Brain pericyte (primary cell): Measurements from ENCODE around the gene MXD4.
"Not testable (repeated sequence)": the region's sequence is repeated elsewhere in the genome, so short reads cannot be mapped to it uniquely, and the experiment has no call there.

Experiments used
- DNase-seq: peaks from one replicate; pipeline ENCODE4 v3.0.0-alpha.2; 2012; ENCODE audit warnings: low read depth, low spot score

MXD4 gene

GRCh38 chr4:2250357-2251072 is 11.4 kb downstream of the MXD4 start:
- no peak for DNase-seq

GRCh38 chr4:2249526-2250356 is 12.2 kb downstream of the MXD4 start:
- DNase-seq = no peak

GRCh38 chr4:2248821-2249261 is 13.1 kb downstream of the MXD4 start:
- no peak for DNase-seq

GRCh38 chr4:2248044-2248780 is 13.7 kb downstream of the MXD4 start:
- no peak for DNase-seq

- no peak for DNase-seq
These were observed 14.5 kb downstream of the MXD4 start for GRCh38 chr4:2247128-2248043.

GRCh38 chr4:2246384-2247127 is 15.4 kb downstream of the MXD4 start:
- no peak for DNase-seq

- DNase-seq = no peak
These were observed 16.1 kb downstream of the MXD4 start for GRCh38 chr4:2245787-2246275.

- no peak for DNase-seq
These were observed 16.7 kb downstream of the MXD4 start for GRCh38 chr4:2245057-2245786.

- DNase-seq = no peak
These were observed 18.1 kb downstream of the MXD4 start for GRCh38 chr4:2243681-2244380.

GRCh38 chr4:2241410-2242353 is 20.2 kb downstream of the MXD4 start, which contains the start of the genes HAUS3 and POLN:
Gene HAUS3 (minus strand): TSS chr4:2242121. CDS start chr4:2240946, 1,175 bp downstream.
Gene POLN (minus strand): TSS chr4:2242121. CDS start chr4:2229231, 12,890 bp downstream.
- DNase-seq = peak; percentile 94

- DNase-seq = no peak
These were observed 20.9 kb downstream of the MXD4 start for GRCh38 chr4:2241003-2241402.

- DNase-seq = no peak
These were observed 24.8 kb downstream of the MXD4 start for GRCh38 chr4:2236944-2237666.

GRCh38 chr4:2231082-2231481 is 30.8 kb downstream of the MXD4 start:
- DNase-seq = no peak

- DNase-seq = no peak
These were observed 35.6 kb downstream of the MXD4 start for GRCh38 chr4:2226261-2226660.

GRCh38 chr4:2222838-2223237 is 39.1 kb downstream of the MXD4 start:
- DNase-seq = no peak

- DNase-seq = not testable (repeated sequence)
These were observed 40.5 kb downstream of the MXD4 start for GRCh38 chr4:2221378-2221777.
